ENCODE data around the gene TRAPPC3. TPM values are rescaled to one million over a fixed set of nuclear protein-coding genes. Genes with fewer than 3 reads are reported as not detected.

TRAPPC3 gene
- total RNA-seq, 4 donors from 2014 or later: 54.6 to 165 (median 105) TPM

GRCh38 chr1:36135330-36135667 lies 14.0 kb downstream of the TRAPPC3 start:
- 70% methylated on average over 6 of the region's 6 CpGs; no CpG with 5 or more reads in 1 of the 2 donors for WGBS, 2 donors (ENCODE audit: low coverage in 1 of 2)
- Histone ChIP-seq H3K27ac (peak overlapping the region; percentile 48 to 70 (median 62)), H3K36me3 (peaks cover 0 to 22% (median 8%) of the 10 kb centered on the region in 4 donors), H3K4me3 (no peak overlapping the region), H3K9me3 (no peaks in the 10 kb centered on the region), H3K27me3 (no peaks in the 10 kb centered on the region), H3K4me1 (peaks cover 0 to 36% (median 16%) of the 10 kb centered on the region in 4 donors)
- TF ChIP-seq POLR2AphosphoS5 (IDR thresholded peaks at IDR 0.05) (no peak), EP300 (IDR thresholded peaks at IDR 0.05; ENCODE audit: low read depth) (no peak), POLR2A (IDR thresholded peaks at IDR 0.05) (no peak)
- TF ChIP-seq, protein P1, sequence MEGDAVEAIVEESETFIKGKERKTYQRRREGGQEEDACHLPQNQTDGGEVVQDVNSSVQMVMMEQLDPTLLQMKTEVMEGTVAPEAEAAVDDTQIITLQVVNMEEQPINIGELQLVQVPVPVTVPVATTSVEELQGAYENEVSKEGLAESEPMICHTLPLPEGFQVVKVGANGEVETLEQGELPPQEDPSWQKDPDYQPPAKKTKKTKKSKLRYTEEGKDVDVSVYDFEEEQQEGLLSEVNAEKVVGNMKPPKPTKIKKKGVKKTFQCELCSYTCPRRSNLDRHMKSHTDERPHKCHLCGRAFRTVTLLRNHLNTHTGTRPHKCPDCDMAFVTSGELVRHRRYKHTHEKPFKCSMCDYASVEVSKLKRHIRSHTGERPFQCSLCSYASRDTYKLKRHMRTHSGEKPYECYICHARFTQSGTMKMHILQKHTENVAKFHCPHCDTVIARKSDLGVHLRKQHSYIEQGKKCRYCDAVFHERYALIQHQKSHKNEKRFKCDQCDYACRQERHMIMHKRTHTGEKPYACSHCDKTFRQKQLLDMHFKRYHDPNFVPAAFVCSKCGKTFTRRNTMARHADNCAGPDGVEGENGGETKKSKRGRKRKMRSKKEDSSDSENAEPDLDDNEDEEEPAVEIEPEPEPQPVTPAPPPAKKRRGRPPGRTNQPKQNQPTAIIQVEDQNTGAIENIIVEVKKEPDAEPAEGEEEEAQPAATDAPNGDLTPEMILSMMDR (IDR thresholded peaks at IDR 0.05): no peak
- in situ Hi-C loops (cut with MboI; ENCODE audit: low pct_ligation_motif_present in 1 of 4, low pct_unique_long_range_greater_than_20kb in 1 of 4, low sequenced_read_pairs in 3 of 4): no loop called here
- DNase-seq: no peak
- intact Hi-C loops (cut with DNase I; ENCODE audit: low total_unique reads): loop anchor here (2.0 kb wide), 1 partner anchor 36 kb away; no protein-coding TSS in a partner anchor

DNA sequence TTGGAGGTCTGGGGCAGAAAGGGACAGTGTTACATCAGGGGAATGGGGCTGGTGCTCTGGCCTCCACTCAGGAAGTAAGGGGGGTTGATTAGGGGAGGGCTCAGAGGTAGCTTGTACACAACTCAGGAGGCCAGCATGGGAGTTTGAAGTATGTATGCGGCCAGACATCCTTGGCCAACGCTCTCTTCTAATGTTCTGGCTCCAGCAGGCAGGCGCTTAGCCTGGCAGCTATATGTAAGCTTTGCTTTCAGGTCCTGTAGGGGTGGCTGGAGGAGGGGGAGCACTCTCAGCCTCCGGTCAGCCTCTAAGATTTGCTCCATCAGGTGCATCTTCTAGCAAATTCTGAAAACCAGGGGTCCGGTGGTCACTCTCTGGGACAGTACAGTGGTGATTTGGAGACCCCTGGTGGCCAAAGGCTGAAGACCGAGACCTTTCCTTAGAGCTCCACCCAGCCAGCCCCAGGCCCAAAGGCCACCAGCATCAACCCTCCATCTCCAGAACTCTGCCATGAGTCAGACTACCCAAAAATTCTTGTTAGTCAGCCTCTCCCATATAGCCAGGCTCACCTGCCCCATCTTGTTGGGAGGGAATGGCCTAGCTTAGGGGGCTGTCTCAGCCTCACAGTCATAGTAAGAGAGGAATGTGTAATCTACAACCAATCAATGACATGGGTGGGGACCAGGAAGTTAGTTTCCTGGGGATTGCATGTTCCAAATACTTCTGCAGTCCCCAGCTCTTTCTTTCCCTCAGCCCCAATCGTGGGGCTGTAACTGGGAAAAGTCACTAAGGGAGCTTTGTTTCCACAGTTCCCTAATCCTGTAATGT lies 14.6 kb downstream of the TRAPPC3 start:
- Histone ChIP-seq H3K36me3 (peaks cover 0 to 20% (median 7%) of the 10 kb centered on the region in 4 donors), H3K4me3 (no peak overlapping the region), H3K27me3 (no peaks in the 10 kb centered on the region), H3K4me1 (peaks cover 0 to 35% (median 16%) of the 10 kb centered on the region in 4 donors), H3K27ac (peak overlapping the region; percentile 48 to 70 (median 62)), H3K9me3 (no peaks in the 10 kb centered on the region)
- TF ChIP-seq POLR2A (IDR thresholded peaks at IDR 0.05) (no peak), POLR2AphosphoS5 (IDR thresholded peaks at IDR 0.05) (no peak), EP300 (IDR thresholded peaks at IDR 0.05; ENCODE audit: low read depth) (no peak)
- TF ChIP-seq, protein P1 (IDR thresholded peaks at IDR 0.05): peak; percentile 61 to 73 (median 70)
- intact Hi-C loops (cut with DNase I; ENCODE audit: low total_unique reads) (loop anchor here (2.0 kb wide), 1 partner anchor 36 kb away; no protein-coding TSS in a partner anchor), in situ Hi-C loops (cut with MboI; ENCODE audit: low pct_ligation_motif_present in 1 of 4, low pct_unique_long_range_greater_than_20kb in 1 of 4, low sequenced_read_pairs in 3 of 4) (no loop called here)
- peak; percentile 45 for DNase-seq
- WGBS, 2 donors (ENCODE audit: low coverage in 1 of 2): 58% methylated on average over 7 of the region's 7 CpGs; no CpG with 5 or more reads in 1 of the 2 donors

- H3K4me3 ChIP-seq: no peak overlapping the region
- peaks cover 0 to 35% (median 16%) of the 10 kb centered on the region in 4 donors for H3K4me1 ChIP-seq
- no peak for TF ChIP-seq EP300 (IDR thresholded peaks at IDR 0.05; ENCODE audit: low read depth)
- TF ChIP-seq POLR2A (IDR thresholded peaks at IDR 0.05): no peak
- DNase-seq: no peak
- peaks cover 0 to 13% (median 4%) of the 10 kb centered on the region in 4 donors for H3K36me3 ChIP-seq
- in situ Hi-C loops (cut with MboI; ENCODE audit: low pct_ligation_motif_present in 1 of 4, low pct_unique_long_range_greater_than_20kb in 1 of 4, low sequenced_read_pairs in 3 of 4): no loop called here
- intact Hi-C loops (cut with DNase I; ENCODE audit: low total_unique reads): loop anchor here (2.0 kb wide), 1 partner anchor 35 kb away; no protein-coding TSS in a partner anchor
- peak overlapping the region in 3 of 4 donors; percentile 13 to 59 (median 36) for H3K27ac ChIP-seq
- WGBS, 2 donors (ENCODE audit: low coverage in 1 of 2): 75% methylated on average over 6 of the region's 6 CpGs; no CpG with 5 or more reads in 1 of the 2 donors
- no peaks in the 10 kb centered on the region for H3K9me3 ChIP-seq
- H3K27me3 ChIP-seq: no peaks in the 10 kb centered on the region
Measured at GRCh38 chr1:36134031-36134430, 15.3 kb downstream of the TRAPPC3 start.

- in situ Hi-C loops (cut with MboI; ENCODE audit: low pct_ligation_motif_present in 1 of 4, low pct_unique_long_range_greater_than_20kb in 1 of 4, low sequenced_read_pairs in 3 of 4): no loop called here
- 33 to 37% methylated on average over 1 to 3 of the region's 3 CpGs for WGBS, 2 donors (ENCODE audit: low coverage in 1 of 2)
Measured at GRCh38 chr1:36133484-36133883, 15.8 kb downstream of the TRAPPC3 start.

More at GRCh38 chr1:36133484-36133883, 15.8 kb downstream of the TRAPPC3 start:
- peak; percentile 92 for DNase-seq
- intact Hi-C loops (cut with DNase I; ENCODE audit: low total_unique reads): no loop called here
- H3K9me3 ChIP-seq: no peaks in the 10 kb centered on the region
- peaks cover 0 to 9% (median 2%) of the 10 kb centered on the region in 4 donors for H3K36me3 ChIP-seq
- peak in 2 of 3 donors; percentile 18 to 20 for TF ChIP-seq POLR2AphosphoS5 (IDR thresholded peaks at IDR 0.05)
- TF ChIP-seq, protein P1 (IDR thresholded peaks at IDR 0.05): no peak
- peaks cover 0 to 35% (median 16%) of the 10 kb centered on the region in 4 donors for H3K4me1 ChIP-seq
- H3K4me3 ChIP-seq: no peak overlapping the region
- H3K27ac ChIP-seq: peak overlapping the region in 3 of 4 donors; percentile 13 to 59 (median 36)
- no peaks in the 10 kb centered on the region for H3K27me3 ChIP-seq

Measured in transverse colon (tissue), 4 donors.